GM18517 (cell line): ENCODE measurements around the gene DTNBP1.

Source experiments
- ATAC-seq: cut with Tn5 transposase; IDR thresholded peaks from one replicate; pipeline ENCODE4 v1.9.1; 2021; ENCODE audit warnings: mild to moderate bottlenecking, moderate library complexity; ENCODE audit not compliant: unreplicated experiment

Gene DTNBP1

GRCh38 chr6:15536198-15536955 is 126.5 kb downstream of the DTNBP1 start:
- no peak for ATAC-seq

GRCh38 chr6:15535495-15536197 is 127.2 kb downstream of the DTNBP1 start:
- ATAC-seq = no peak

- no peak for ATAC-seq
Measured at GRCh38 chr6:15534974-15535373, 127.9 kb downstream of the DTNBP1 start.

GRCh38 chr6:15533379-15534026 is 129.3 kb downstream of the DTNBP1 start:
- ATAC-seq = no peak

GRCh38 chr6:15531973-15532372 is 130.9 kb downstream of the DTNBP1 start:
- ATAC-seq = no peak

GRCh38 chr6:15530411-15530810 is 132.4 kb downstream of the DTNBP1 start:
- ATAC-seq = no peak

- ATAC-seq = no peak
Measured at GRCh38 chr6:15528870-15529269, 134.0 kb downstream of the DTNBP1 start.

- ATAC-seq = no peak
Measured at GRCh38 chr6:15527838-15528617, 134.8 kb downstream of the DTNBP1 start.

GRCh38 chr6:15526212-15526701 is 136.6 kb downstream of the DTNBP1 start:
- ATAC-seq = no peak

- ATAC-seq = no peak
Measured at GRCh38 chr6:15524861-15525401, 137.9 kb downstream of the DTNBP1 start.

GRCh38 chr6:15523679-15524630 is 138.9 kb downstream of the DTNBP1 start:
- no peak for ATAC-seq

- no peak for ATAC-seq
Measured at GRCh38 chr6:15522856-15523529, 139.8 kb downstream of the DTNBP1 start.

GRCh38 chr6:15522427-15522826 is 140.4 kb downstream of the DTNBP1 start:
- ATAC-seq = no peak

GRCh38 chr6:15522026-15522425 is 140.8 kb downstream of the DTNBP1 start:
- no peak for ATAC-seq

GRCh38 chr6:15521582-15521981 is 141.2 kb downstream of the DTNBP1 start:
- ATAC-seq = no peak

GRCh38 chr6:15520626-15521203 is 142.1 kb downstream of the DTNBP1 start:
- no peak for ATAC-seq

GRCh38 chr6:15519681-15520080 is 143.1 kb downstream of the DTNBP1 start:
- no peak for ATAC-seq

GRCh38 chr6:15518878-15519277 is 143.9 kb downstream of the DTNBP1 start:
- ATAC-seq = no peak

GRCh38 chr6:15518057-15518456 is 144.8 kb downstream of the DTNBP1 start:
- no peak for ATAC-seq
